Liver (tissue), 9 donors: ENCODE measurements around the gene KCP. TPM values are rescaled to one million over a fixed set of nuclear protein-coding genes. Genes with fewer than 3 reads are reported as not detected.

Experiments
- DNase-seq: peaks from one replicate; pipeline ENCODE4 v3.0.0-alpha.2; 2017; ENCODE audit warnings: low spot score
- H3K27ac ChIP-seq, 2 donors: one replicate each; pipeline ENCODE4 v1.7.0; 2013; ENCODE audit warnings: inconsistent platforms in 2 of 2, low read length in 2 of 2, control low read depth in 1 of 2, low read depth in 1 of 2, mild to moderate bottlenecking in 1 of 2
- H3K27me3 ChIP-seq, 4 donors: one replicate each; pipeline versions ENCODE4 v1.6.1 to v1.7.0; 2013; ENCODE audit warnings: low read length in 3 of 4, inconsistent platforms in 1 of 4, mild to moderate bottlenecking in 1 of 4, moderate library complexity in 1 of 4; ENCODE audit not compliant: control insufficient read depth in 4 of 4, insufficient read depth in 4 of 4
- H3K36me3 ChIP-seq, 4 donors: one replicate each; pipeline versions ENCODE4 v1.6.1 to v1.7.0; 2013; ENCODE audit warnings: low read length in 3 of 4, mild to moderate bottlenecking in 3 of 4, low read depth in 1 of 4, moderate library complexity in 1 of 4; ENCODE audit not compliant: control insufficient read depth in 4 of 4, insufficient read depth in 3 of 4
- H3K4me1 ChIP-seq, 4 donors: one replicate each; pipeline versions ENCODE4 v1.6.1 to v1.7.0; 2013; ENCODE audit warnings: low read length in 3 of 4, mild to moderate bottlenecking in 3 of 4, moderate library complexity in 1 of 4; ENCODE audit not compliant: control insufficient read depth in 4 of 4, insufficient read depth in 4 of 4
- H3K4me3 ChIP-seq, 3 donors: one replicate each; pipeline versions ENCODE4 v1.6.1 to v1.7.0; 2013; ENCODE audit warnings: low read length in 3 of 3, control low read depth in 1 of 3, low read depth in 1 of 3, mild to moderate bottlenecking in 1 of 3
- H3K9ac ChIP-seq, 2 donors: one replicate each; pipeline ENCODE4 v1.7.0; 2013; ENCODE audit warnings: low read length in 2 of 2, mild to moderate bottlenecking in 2 of 2, moderate library complexity in 2 of 2, control low read depth in 1 of 2, low read depth in 1 of 2
- H3K9me3 ChIP-seq, 4 donors: one replicate each; pipeline versions ENCODE4 v1.6.1 to v1.7.0; 2013; ENCODE audit warnings: low read length in 3 of 4; ENCODE audit not compliant: control insufficient read depth in 4 of 4
- CTCF ChIP-seq: fragments of 150-350 bp; IDR thresholded peaks from 2 replicates; pipeline ENCODE4 v1.5.1; 2017; ENCODE audit warnings: improper control_type of control experiment, low read depth, low read length; ENCODE audit not compliant: missing input control
- EGR1 ChIP-seq, 2 donors: IDR thresholded peaks; 2 replicates each; pipeline ENCODE4 v1.6.1; 2016 to 2018; ENCODE audit warnings: antibody characterized with exemption in 2 of 2, low read depth in 2 of 2
- FOXA1 ChIP-seq: IDR thresholded peaks from 2 replicates; pipeline ENCODE4 v1.6.1; 2016; ENCODE audit warnings: antibody characterized with exemption
- FOXA2 ChIP-seq: IDR thresholded peaks from 2 replicates; pipeline ENCODE4 v1.6.1; 2016; ENCODE audit warnings: antibody characterized with exemption
- GABPA ChIP-seq, 2 donors: IDR thresholded peaks in 1 of 2; conservative IDR thresholded peaks in 1 of 2; 2 replicates each; pipeline ENCODE4 v1.6.1; 2016; ENCODE audit warnings: antibody characterized with exemption in 2 of 2, mild to moderate bottlenecking in 1 of 2, moderate library complexity in 1 of 2
- HNF4A ChIP-seq, 2 donors: conservative IDR thresholded peaks; 2 replicates each; pipeline ENCODE4 v1.6.1; 2016; ENCODE audit warnings: antibody characterized with exemption in 2 of 2, mild to moderate bottlenecking in 2 of 2
- JUND ChIP-seq, 2 donors: IDR thresholded peaks; 2 replicates each; pipeline ENCODE4 v1.6.1; 2016; ENCODE audit warnings: antibody characterized with exemption in 2 of 2
- NR2F2 ChIP-seq: IDR thresholded peaks from 2 replicates; pipeline ENCODE4 v1.6.1; 2016; ENCODE audit warnings: antibody characterized with exemption
- RAD21 ChIP-seq, 2 donors: IDR thresholded peaks; 2 replicates each; pipeline ENCODE4 v1.6.1; 2016; ENCODE audit warnings: antibody characterized with exemption in 2 of 2, mild to moderate bottlenecking in 2 of 2
- RXRA ChIP-seq, 2 donors: IDR thresholded peaks; 2 replicates each; pipeline ENCODE4 v1.6.1; 2017 to 2018; ENCODE audit warnings: antibody characterized with exemption in 2 of 2, mild to moderate bottlenecking in 1 of 2
- SP1 ChIP-seq: IDR thresholded peaks from 2 replicates; pipeline ENCODE4 v1.6.1; 2018; ENCODE audit warnings: antibody characterized with exemption, mild to moderate bottlenecking
- YY1 ChIP-seq: IDR thresholded peaks from 2 replicates; pipeline ENCODE4 v1.6.1; 2016; ENCODE audit warnings: antibody characterized with exemption, mild to moderate bottlenecking
- WGBS: extraction: QIAGEN DNeasy Blood & Tissue Kit; methylation state at CpG from one replicate; pipeline ENCODE4 v1.1.7; 2013; 5-methylcytosine and 5-hydroxymethylcytosine counted together
- polyA plus RNA-seq, 2 donors: library from polyadenylated mRNA; stranded (reverse) in 1 of 2; unstranded in 1 of 2; fragments of 200-250 nt in 1 of 2; fragments of >200 nt in 1 of 2; fragmentation: Nextera tagmentation in 1 of 2; extraction: Ambion mirVana in 1 of 2; gene quantifications; one replicate each; pipeline versions ENCODE4 v1.2.1 to v1.2.3, GENCODE V29; 2013 to 2015
- total RNA-seq, 2 donors: library from RNA; depleted of rRNA; stranded (reverse); fragments of >200 nt; gene quantifications; one replicate each; pipeline ENCODE4 v1.2.3, GENCODE V29; 2014
- TF ChIP-seq, protein P1 (sequence below): IDR thresholded peaks from 2 replicates; pipeline ENCODE4 v1.6.1; 2016; ENCODE audit warnings: antibody characterized with exemption, mild to moderate bottlenecking
- TF ChIP-seq, protein P2 (sequence below): IDR thresholded peaks from 2 replicates; pipeline ENCODE4 v1.6.1; 2016; ENCODE audit warnings: antibody characterized with exemption
- donor health status: healthy.
- donor health status: healthy.
- donor health status: healthy.
- donor health status: healthy.
- donor health status: healthy.

Gene KCP
- total and polyA plus RNA-seq, 4 donors = 0.02 to 0.08 (median 0.05) TPM; not detected in 1

DNA sequence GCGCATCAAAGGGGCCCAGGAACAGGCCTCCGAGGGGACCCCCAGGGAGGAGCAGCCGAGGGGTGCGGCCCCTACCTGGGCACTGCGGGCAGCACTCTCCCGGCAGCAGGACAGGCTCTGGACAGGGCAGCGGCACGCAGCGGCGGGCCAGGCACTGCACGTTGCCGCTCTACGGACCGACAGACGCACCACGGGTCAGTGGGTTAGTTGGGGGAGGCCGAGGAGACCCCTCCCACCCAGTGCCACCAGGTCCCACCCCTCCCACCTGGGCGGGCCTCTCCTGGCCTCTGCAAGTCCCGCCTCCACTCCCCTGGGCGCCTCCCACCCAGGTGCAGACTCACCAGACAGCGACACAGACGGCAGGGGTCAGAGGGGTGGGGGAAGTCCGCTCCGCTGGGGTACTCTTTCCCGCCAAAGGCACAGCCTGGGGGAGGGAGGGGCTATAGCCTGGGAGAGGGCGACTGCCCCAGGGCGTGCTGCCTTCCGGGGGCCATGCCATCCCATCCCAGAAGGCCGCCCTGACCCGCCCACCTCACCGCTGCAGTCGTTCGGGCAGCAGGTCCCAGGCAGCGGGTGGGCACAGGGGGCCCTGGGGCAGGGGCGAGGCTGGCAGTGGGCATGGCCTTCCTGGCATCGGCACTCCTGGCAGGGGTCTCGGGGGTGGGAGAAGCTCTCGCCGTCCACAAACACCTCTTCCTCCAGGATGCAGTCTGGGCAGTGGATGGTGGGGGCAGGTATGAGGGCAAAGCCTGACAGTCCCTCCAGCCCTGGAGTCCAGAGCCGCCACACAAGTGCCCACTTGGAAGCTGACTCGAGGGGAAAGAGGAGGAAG, 19.2 kb downstream of the KCP start:
- no peaks in the 10 kb centered on the region for H3K9me3 ChIP-seq
- WGBS = 39% methylated on average over 41 of the region's 41 CpGs
- TF ChIP-seq FOXA1 (no peak), HNF4A (conservative IDR thresholded peaks at IDR 0.05) (no peak), RXRA (IDR thresholded peaks at IDR 0.05) (no peak), NR2F2 (no peak), RAD21 (IDR thresholded peaks at IDR 0.05) (no peak), EGR1 (IDR thresholded peaks at IDR 0.05; ENCODE audit: low read depth in 2 of 2) (no peak), GABPA (IDR thresholded peaks at IDR 0.05 in 1 of 2, conservative IDR thresholded peaks at IDR 0.05 in 1 of 2) (no peak), JUND (IDR thresholded peaks at IDR 0.05) (no peak), FOXA2 (no peak), YY1 (no peak), CTCF (no peak), SP1 (no peak)
- TF ChIP-seq, protein P1, sequence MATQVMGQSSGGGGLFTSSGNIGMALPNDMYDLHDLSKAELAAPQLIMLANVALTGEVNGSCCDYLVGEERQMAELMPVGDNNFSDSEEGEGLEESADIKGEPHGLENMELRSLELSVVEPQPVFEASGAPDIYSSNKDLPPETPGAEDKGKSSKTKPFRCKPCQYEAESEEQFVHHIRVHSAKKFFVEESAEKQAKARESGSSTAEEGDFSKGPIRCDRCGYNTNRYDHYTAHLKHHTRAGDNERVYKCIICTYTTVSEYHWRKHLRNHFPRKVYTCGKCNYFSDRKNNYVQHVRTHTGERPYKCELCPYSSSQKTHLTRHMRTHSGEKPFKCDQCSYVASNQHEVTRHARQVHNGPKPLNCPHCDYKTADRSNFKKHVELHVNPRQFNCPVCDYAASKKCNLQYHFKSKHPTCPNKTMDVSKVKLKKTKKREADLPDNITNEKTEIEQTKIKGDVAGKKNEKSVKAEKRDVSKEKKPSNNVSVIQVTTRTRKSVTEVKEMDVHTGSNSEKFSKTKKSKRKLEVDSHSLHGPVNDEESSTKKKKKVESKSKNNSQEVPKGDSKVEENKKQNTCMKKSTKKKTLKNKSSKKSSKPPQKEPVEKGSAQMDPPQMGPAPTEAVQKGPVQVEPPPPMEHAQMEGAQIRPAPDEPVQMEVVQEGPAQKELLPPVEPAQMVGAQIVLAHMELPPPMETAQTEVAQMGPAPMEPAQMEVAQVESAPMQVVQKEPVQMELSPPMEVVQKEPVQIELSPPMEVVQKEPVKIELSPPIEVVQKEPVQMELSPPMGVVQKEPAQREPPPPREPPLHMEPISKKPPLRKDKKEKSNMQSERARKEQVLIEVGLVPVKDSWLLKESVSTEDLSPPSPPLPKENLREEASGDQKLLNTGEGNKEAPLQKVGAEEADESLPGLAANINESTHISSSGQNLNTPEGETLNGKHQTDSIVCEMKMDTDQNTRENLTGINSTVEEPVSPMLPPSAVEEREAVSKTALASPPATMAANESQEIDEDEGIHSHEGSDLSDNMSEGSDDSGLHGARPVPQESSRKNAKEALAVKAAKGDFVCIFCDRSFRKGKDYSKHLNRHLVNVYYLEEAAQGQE = no peak
- TF ChIP-seq, protein P2, sequence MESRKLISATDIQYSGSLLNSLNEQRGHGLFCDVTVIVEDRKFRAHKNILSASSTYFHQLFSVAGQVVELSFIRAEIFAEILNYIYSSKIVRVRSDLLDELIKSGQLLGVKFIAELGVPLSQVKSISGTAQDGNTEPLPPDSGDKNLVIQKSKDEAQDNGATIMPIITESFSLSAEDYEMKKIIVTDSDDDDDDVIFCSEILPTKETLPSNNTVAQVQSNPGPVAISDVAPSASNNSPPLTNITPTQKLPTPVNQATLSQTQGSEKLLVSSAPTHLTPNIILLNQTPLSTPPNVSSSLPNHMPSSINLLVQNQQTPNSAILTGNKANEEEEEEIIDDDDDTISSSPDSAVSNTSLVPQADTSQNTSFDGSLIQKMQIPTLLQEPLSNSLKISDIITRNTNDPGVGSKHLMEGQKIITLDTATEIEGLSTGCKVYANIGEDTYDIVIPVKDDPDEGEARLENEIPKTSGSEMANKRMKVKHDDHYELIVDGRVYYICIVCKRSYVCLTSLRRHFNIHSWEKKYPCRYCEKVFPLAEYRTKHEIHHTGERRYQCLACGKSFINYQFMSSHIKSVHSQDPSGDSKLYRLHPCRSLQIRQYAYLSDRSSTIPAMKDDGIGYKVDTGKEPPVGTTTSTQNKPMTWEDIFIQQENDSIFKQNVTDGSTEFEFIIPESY = no peak
- H3K9ac ChIP-seq = no peak overlapping the region
- H3K4me1 ChIP-seq = peaks cover 0 to 3% (median 1%) of the 10 kb centered on the region in 4 donors
- DNase-seq = no peak
- peak overlapping the region in 1 of 3 donors; percentile 43 for H3K4me3 ChIP-seq
- H3K36me3 ChIP-seq = no peaks in the 10 kb centered on the region
- H3K27ac ChIP-seq = no peak overlapping the region
- no peaks in the 10 kb centered on the region for H3K27me3 ChIP-seq
